Ovary (tissue), 3 donors: ENCODE data around the gene HOXC9.

ENCODE experiments used
- EP300 ChIP-seq: sonication (generic); formaldehyde crosslinking; IDR thresholded peaks from one replicate; pipeline ENCODE4 v1.6.1; 2017; ENCODE audit warnings: antibody characterized with exemption
- TF ChIP-seq, protein P1 (sequence below), 3 donors: fragments of 450-650 bp in 2 of 3; fragments of 200-600 bp in 1 of 3; IDR thresholded peaks; one replicate each; pipeline versions ENCODE4 v1.5.1 to v1.8.0; 2016 to 2022; ENCODE audit warnings: antibody characterized with exemption in 3 of 3, mild to moderate bottlenecking in 1 of 3
- donor health status: DM: no; HTN: no; CAD: no.

- TF ChIP-seq EP300, result no peak
- TF ChIP-seq, protein P1, sequence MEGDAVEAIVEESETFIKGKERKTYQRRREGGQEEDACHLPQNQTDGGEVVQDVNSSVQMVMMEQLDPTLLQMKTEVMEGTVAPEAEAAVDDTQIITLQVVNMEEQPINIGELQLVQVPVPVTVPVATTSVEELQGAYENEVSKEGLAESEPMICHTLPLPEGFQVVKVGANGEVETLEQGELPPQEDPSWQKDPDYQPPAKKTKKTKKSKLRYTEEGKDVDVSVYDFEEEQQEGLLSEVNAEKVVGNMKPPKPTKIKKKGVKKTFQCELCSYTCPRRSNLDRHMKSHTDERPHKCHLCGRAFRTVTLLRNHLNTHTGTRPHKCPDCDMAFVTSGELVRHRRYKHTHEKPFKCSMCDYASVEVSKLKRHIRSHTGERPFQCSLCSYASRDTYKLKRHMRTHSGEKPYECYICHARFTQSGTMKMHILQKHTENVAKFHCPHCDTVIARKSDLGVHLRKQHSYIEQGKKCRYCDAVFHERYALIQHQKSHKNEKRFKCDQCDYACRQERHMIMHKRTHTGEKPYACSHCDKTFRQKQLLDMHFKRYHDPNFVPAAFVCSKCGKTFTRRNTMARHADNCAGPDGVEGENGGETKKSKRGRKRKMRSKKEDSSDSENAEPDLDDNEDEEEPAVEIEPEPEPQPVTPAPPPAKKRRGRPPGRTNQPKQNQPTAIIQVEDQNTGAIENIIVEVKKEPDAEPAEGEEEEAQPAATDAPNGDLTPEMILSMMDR (IDR thresholded peaks at IDR 0.05), result no peak
These were observed 13.1 kb upstream of the HOXC9 start for GRCh38 chr12:53986686-53987483.
